ENCODE results near the gene CHMP2A.
"Not testable (repeated sequence)": the region's sequence is repeated elsewhere in the genome, so short reads cannot be mapped to it uniquely, and the experiment has no call there.

- not testable (repeated sequence) for TF ChIP-seq MXI1 (conservative IDR thresholded peaks at IDR 0.05; ENCODE audit: poor library complexity, severe bottlenecking); REST (IDR thresholded peaks at IDR 0.05; ENCODE audit: borderline replicate concordance); CTCF (IDR thresholded peaks at IDR 0.05; ENCODE audit: poor library complexity, severe bottlenecking); EZH2 (IDR thresholded peaks at IDR 0.05; ENCODE audit: borderline replicate concordance, insufficient read depth, low read length, poor library complexity, severe bottlenecking); EP300 (conservative IDR thresholded peaks at IDR 0.05; ENCODE audit: poor library complexity, severe bottlenecking); RAD21 (conservative IDR thresholded peaks at IDR 0.05); TAF1 (IDR thresholded peaks at IDR 0.05; ENCODE audit: low read depth); SMC3 (conservative IDR thresholded peaks at IDR 0.05; ENCODE audit: poor library complexity); POLR2AphosphoS5 (IDR thresholded peaks at IDR 0.05)
Observed at GRCh38 chr19:58539169-58539559, 15.7 kb downstream of the CHMP2A start.
